Uterus (tissue), 4 donors: ENCODE data around the gene GPR183. TPM values are rescaled to one million over a fixed set of nuclear protein-coding genes. Genes with fewer than 3 reads are reported as not detected.

ENCODE experiments used
- DNase-seq, 2 donors: peaks; one replicate each; pipeline ENCODE4 v3.0.0-alpha.2; 2019 to 2020
- H3K27ac ChIP-seq, 2 donors: fragments of 200-600 bp; sonication (generic); 1 replicate in 1 of 2; 2 replicates in 1 of 2; pipeline ENCODE4 v1.5.1; 2016 to 2018
- H3K27me3 ChIP-seq, 2 donors: fragments of 200-600 bp; sonication (generic); one replicate each; pipeline ENCODE4 v1.5.1; 2018 to 2019; ENCODE audit warnings: control low read depth in 1 of 2
- H3K36me3 ChIP-seq, 2 donors: fragments of 200-600 bp; sonication (generic); one replicate each; pipeline ENCODE4 v1.5.1; 2019; ENCODE audit warnings: control low read depth in 1 of 2
- H3K4me1 ChIP-seq, 2 donors: fragments of 200-600 bp; sonication (generic); one replicate each; pipeline ENCODE4 v1.5.1; 2018 to 2019; ENCODE audit warnings: control low read depth in 1 of 2
- H3K4me3 ChIP-seq, 2 donors: fragments of 200-600 bp; sonication (generic); 1 replicate in 1 of 2; 2 replicates in 1 of 2; pipeline ENCODE4 v1.5.1; 2018 to 2019; ENCODE audit warnings: mild to moderate bottlenecking in 1 of 2
- H3K9me3 ChIP-seq, 2 donors: fragments of 200-600 bp; sonication (generic); one replicate each; pipeline ENCODE4 v1.5.1; 2019; ENCODE audit warnings: control low read depth in 1 of 2
- CTCF ChIP-seq, 4 experiments: fragments of 200-600 bp in 2 of 4; fragments of 450-650 bp in 2 of 4; sonication (generic) in 2 of 4; IDR thresholded peaks; one replicate each; pipeline ENCODE4 v1.5.1; 2016 to 2019; ENCODE audit warnings: antibody characterized with exemption in 4 of 4, mild to moderate bottlenecking in 2 of 4, moderate library complexity in 1 of 4
- POLR2A ChIP-seq, 2 donors: fragments of 450-650 bp; IDR thresholded peaks; one replicate each; pipeline ENCODE4 v1.6.1; 2016; ENCODE audit warnings: antibody characterized with exemption in 2 of 2, mild to moderate bottlenecking in 1 of 2, moderate library complexity in 1 of 2
- intact Hi-C: fragments of 100-400 bp; cut with DNase I; formaldehyde crosslinking; loops from one replicate; pipeline ENCODE4 v1.15.1; 2023; ENCODE audit warnings: low total_unique reads
- total RNA-seq, 4 donors: library from RNA; depleted of rRNA in 3 of 4; stranded (reverse); fragments of >200 nt in 3 of 4; gene quantifications; one replicate each; pipeline versions ENCODE4 v1.1.0 to v1.2.4, GENCODE V29; 2014 to 2023
- donor health status: DM: yes; HTN: yes; CAD: no.

GPR183 gene
- total RNA-seq, 4 donors from 2014 or later = 2.0 to 10.8 (median 3.8) TPM

GRCh38 chr13:99299920-99300341 lies 7.3 kb downstream of the GPR183 start:
- no peak for DNase-seq
- no peaks in the 10 kb centered on the region for H3K27me3 ChIP-seq
- TF ChIP-seq POLR2A (IDR thresholded peaks at IDR 0.05) (no peak), CTCF (IDR thresholded peaks at IDR 0.05) (no peak)
- no peak overlapping the region for H3K4me3 ChIP-seq
- intact Hi-C loops = no loop called here
- H3K27ac ChIP-seq = no peak overlapping the region
- H3K36me3 ChIP-seq = no peaks in the 10 kb centered on the region
- H3K4me1 ChIP-seq = no peaks in the 10 kb centered on the region
- no peaks in the 10 kb centered on the region for H3K9me3 ChIP-seq

GRCh38 chr13:99299256-99299919 lies 7.8 kb downstream of the GPR183 start:
- Histone ChIP-seq H3K4me3 (no peak overlapping the region), H3K9me3 (no peaks in the 10 kb centered on the region), H3K36me3 (no peaks in the 10 kb centered on the region), H3K4me1 (no peaks in the 10 kb centered on the region), H3K27me3 (no peaks in the 10 kb centered on the region), H3K27ac (no peak overlapping the region)
- DNase-seq = no peak
- intact Hi-C loops = no loop called here
- TF ChIP-seq POLR2A (IDR thresholded peaks at IDR 0.05) (no peak), CTCF (IDR thresholded peaks at IDR 0.05) (no peak)

GRCh38 chr13:99298056-99298455 lies 9.1 kb downstream of the GPR183 start:
- intact Hi-C loops = no loop called here
- Histone ChIP-seq H3K27ac (no peak overlapping the region), H3K9me3 (no peaks in the 10 kb centered on the region), H3K4me1 (no peaks in the 10 kb centered on the region), H3K36me3 (no peaks in the 10 kb centered on the region), H3K27me3 (no peaks in the 10 kb centered on the region), H3K4me3 (no peak overlapping the region)
- TF ChIP-seq CTCF (IDR thresholded peaks at IDR 0.05) (no peak), POLR2A (IDR thresholded peaks at IDR 0.05) (no peak)
- DNase-seq = no peak

- Histone ChIP-seq H3K36me3 (no peaks in the 10 kb centered on the region), H3K27me3 (no peaks in the 10 kb centered on the region), H3K4me1 (no peaks in the 10 kb centered on the region), H3K9me3 (no peaks in the 10 kb centered on the region), H3K27ac (no peak overlapping the region), H3K4me3 (no peak overlapping the region)
- DNase-seq = no peak
- intact Hi-C loops = no loop called here
- TF ChIP-seq POLR2A (IDR thresholded peaks at IDR 0.05) = no peak
- no peak for TF ChIP-seq CTCF (IDR thresholded peaks at IDR 0.05)
Observed at GRCh38 chr13:99297331-99297730, 9.9 kb downstream of the GPR183 start.

- Histone ChIP-seq H3K36me3 (no peaks in the 10 kb centered on the region), H3K4me3 (no peak overlapping the region), H3K27me3 (no peaks in the 10 kb centered on the region), H3K9me3 (no peaks in the 10 kb centered on the region), H3K4me1 (no peaks in the 10 kb centered on the region), H3K27ac (no peak overlapping the region)
- intact Hi-C loops = no loop called here
- TF ChIP-seq POLR2A (IDR thresholded peaks at IDR 0.05) (no peak), CTCF (IDR thresholded peaks at IDR 0.05) (no peak)
- DNase-seq = no peak
Observed at GRCh38 chr13:99296398-99296797, 10.8 kb downstream of the GPR183 start.
